NCI-H2107 (cell line): Measurements from ENCODE around the gene TUBA4A.

Experiments used
- DNase-seq: peaks from one replicate; lab custom pipeline; 2025; lab: John Stamatoyannopoulos, UW

TUBA4A gene

DNA sequence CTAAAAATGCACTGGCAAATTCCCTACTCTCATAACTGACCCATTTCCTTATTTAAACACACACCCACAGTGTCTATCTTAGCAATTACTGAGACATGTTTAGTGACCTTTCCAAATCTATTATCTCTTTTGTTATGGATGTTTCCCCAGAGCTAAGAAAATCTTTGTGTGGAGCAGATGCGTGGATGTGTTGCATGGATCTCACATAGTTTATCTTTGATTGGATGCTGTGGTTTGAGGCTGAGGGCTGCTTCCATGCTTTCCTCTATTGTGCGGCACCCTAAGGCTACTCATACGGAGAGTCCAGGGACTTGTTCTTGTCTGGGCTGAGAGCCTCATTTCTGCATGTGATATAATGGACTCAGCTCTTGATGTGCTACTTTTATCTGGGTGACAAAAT, 19.4 kb downstream of the TUBA4A start:
- DNase-seq: no peak

DNA sequence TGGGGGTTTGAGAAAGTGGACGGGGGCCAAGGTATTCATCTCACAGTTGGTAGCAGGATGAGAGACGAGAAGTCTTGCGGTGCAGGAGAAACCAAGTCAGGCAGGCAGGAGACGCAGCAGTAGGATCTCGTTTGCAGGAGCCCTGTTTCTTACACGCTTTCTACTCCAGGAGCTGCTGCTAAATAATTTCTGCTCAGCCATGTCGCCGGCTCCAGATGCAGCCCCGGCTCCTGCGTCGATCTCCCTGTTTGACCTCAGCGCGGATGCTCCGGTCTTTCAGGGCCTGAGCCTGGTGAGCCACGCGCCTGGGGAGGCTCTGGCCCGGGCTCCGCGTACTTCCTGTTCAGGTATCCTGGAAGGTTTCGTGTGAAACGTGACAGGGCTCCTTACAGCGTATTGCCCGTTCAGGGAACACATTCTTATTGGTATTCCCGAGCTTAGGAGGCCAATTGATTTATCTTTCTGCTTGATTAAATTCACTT, 23.6 kb downstream of the TUBA4A start:
- DNase-seq: no peak

DNA sequence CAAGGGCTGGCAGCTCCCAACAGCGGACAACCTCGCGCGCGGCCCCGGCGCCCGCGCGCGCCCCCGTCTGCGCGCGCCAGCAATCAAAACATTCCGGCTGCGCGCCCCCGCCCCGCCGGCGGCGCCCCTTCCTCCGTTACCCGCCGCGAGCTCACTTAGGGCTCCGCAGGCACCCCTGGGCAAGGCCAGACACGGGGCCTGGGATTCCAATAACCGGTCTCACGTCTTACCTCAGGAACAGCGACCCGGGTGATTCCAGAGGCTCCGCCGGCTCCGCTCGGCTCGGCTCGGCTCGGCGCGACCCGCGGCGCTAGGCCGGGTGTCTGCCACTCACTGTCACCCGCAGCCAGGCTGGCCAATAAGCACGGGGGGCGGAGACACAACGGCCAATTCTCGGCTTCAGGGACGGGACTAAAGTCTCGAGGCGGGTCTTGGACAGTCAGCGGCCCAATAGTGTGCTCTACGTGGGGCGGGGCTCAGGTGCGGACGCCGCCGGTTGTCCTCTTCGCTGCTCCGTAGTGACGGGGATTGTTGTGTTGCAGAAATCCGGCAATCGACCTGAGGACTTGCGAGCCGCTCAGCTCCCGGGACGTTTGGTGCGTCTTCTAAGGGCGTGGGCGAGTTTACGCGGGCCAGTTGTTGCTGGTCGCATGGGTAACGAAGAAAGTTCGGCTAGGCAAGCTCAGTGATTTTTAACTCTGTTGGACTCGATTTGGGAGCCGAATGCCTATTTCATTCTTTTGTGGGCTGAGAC, 24.2 kb downstream of the TUBA4A start, which contains the start of the genes ANKZF1 and ATG9A:
ANKZF1 (plus strand) TSS at position 502 of the 754 bp plus-strand sequence. CDS start 452 bp downstream, outside the sequence.
ATG9A (minus strand) TSS at position 332 of the 754 bp plus-strand sequence. CDS start 1,612 bp downstream, outside the sequence.
- DNase-seq: peak; percentile 95

DNA sequence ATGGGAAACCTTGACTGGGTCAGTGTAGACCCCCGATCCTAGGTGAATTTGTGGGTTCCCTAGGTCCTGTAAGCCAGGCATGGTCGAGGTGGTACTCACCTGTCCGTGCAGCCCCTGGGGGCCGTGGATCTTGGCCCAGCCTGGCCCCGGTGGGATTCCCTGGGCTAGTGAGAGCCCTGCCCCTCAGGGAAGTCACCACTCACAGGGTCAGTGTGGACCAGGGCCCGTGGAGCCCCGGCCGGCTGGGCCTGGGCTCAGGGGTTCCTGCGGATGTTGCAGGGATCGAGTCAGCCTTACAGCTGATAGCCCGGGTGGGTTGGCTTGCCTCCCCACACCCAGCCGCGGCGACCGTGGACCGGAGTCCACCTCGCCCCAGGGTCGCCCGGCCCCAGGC, 24.8 kb downstream of the TUBA4A start:
- no peak for DNase-seq

DNA sequence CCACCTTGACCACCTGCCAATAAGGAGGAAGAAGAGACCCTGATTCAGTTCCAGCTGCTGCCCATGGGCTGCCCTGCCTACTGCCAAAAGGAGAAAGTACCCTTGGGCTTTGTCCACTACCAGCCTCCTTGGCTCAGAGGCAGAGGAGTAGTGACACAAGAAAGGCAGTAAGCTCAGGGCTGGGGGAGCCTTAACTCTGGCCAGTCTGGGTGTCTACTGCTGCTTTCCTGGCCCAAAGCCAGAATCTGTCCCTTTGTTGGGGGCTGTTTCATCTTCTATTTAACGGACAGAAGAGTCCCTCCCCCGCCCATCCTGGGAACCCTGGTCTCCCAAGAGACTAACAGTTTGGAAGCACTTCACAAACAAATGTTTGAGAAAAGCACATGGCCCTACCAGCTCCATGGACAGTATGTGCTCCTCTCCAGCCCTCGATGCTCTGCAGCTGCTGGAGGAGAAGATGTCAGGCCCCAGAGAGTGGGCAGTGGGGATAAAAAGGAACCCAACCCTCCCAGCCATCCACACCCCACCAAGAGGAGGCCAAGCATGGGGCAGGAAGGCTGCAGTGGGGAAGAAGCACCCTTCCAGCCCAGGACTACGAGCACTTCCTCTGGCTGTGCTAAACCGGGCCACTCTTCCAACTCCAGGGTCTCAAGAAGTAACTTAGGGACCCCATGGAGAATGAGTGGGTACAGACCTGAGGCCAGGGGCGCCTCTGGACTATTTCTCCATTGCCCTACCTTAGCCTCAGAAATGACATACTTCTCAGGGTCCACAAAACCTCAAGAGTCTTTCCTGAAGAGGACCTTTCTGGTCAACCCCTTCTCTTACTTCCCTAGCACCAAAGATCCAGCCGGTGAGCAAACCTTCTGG, 25.4 kb downstream of the TUBA4A start:
- DNase-seq: no peak

DNA sequence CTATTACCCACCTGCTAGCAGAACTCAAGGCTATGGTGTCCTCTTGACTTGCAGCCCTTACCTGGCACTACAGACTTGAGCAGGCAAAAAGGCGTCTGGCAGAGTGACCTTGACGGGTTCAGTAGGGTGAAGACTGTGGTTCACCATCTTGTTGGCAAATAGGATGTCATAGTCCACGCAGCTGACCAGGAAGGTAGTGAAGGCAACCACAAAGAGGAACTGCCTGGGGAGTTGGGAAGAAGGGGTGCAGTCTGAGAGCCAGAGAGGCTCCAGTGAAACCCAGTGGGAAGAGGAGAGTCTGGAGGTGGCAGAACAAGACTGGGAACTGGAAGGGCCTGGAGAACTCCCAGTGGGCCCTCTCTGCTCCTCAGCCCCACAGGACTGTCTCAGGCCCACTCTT, 28.4 kb downstream of the TUBA4A start:
- DNase-seq: no peak

DNA sequence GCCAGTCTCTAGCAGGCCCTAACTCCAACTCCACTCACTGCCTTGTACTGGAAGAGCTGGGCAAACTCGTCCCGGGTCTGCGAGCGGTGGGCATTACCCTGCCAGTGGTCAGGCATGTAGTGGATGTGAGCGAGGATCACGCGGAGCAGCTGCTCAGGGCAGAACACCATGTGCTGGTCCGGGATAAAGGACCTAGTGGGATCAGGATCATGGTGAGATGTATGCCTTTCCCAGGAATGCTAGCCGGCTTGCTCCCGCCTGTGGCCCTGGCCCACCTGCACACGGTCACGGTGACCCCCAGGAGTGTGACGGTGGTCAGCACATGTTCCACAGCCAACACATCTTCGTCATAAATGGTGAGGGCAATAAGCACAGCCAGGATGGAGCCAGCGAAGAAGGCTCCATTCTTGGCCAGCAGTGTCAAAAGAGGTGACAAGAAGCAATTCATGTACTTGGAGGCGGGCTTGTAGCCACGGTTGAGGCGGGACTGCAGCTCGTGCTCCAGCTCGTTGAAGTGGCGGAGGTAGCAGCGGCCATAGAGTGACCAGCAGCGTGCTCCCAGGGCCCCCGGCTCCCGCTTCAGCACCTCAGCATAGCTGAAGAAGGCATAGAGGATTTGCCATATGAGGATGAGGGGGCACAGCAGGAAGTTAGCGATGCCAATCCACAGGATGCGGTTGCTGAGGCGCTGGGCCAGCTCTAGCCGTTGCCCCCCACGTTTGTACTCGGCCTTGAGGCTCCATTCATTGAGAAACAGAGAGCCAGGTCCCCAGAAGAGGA, 29.7 kb downstream of the TUBA4A start:
- no peak for DNase-seq

DNA sequence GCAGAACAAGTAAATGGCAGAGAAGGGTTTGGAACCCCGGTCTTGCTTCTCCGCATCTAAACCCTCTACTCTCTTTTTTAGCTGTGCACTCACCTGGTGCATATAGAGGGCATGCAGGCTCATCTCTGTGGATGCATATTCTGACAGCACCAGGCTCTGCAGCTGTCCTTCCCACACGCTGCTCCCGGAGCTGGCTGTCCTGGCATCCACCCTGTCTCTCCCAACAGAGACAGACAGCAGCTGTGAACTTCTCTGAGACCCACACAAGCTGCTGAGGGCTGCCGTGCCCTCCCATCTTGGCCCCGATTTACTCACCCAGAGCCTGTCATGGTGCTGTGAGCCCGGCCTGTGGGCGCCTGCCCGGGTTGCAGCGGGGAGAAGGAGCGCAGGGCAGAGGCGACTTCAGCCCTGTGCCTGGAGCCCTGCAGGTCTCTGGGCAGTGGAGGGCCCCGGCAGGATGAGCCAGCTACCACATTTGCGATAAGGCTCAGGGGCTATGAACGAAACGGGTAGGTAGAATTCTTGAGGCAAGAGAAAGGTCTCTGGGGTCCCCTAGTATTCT, 31.7 kb downstream of the TUBA4A start:
- DNase-seq: no peak

DNA sequence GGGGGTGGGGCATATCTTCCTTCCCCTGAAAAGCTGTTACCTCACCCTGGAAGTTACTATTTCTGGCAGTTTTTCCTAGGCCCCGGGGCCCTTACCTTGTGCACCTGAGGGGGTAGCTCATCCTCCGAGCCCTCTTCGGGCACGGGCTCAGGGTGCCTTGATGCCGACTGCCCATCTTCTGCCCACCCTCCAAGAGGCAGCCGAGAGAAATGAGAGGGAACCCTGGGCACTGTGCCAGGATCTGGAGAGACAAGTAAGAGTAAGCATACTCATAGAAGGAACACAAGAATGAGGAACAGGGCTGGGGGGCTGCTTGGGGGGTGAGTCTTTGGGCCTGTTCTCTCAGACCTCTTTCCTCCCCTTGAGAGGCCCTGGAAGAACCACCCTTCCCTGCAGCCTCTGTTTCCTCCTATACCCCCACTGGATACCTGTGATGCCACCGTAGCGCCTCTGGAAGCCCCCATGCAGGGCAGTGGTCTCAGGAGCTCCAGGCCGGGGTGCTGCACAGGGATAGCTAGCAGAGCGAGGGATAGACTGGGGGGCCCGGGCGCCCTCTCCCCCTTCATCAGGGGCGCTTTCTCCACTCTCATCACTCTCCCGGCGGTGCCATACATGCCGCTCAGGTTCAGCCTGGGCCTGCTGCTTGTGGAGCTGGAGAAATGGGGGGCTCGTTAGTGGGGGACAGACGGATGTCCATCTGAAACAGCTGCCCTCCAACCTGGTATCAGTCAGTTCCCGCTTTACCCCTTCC, 32.9 kb downstream of the TUBA4A start:
- DNase-seq: no peak

DNA sequence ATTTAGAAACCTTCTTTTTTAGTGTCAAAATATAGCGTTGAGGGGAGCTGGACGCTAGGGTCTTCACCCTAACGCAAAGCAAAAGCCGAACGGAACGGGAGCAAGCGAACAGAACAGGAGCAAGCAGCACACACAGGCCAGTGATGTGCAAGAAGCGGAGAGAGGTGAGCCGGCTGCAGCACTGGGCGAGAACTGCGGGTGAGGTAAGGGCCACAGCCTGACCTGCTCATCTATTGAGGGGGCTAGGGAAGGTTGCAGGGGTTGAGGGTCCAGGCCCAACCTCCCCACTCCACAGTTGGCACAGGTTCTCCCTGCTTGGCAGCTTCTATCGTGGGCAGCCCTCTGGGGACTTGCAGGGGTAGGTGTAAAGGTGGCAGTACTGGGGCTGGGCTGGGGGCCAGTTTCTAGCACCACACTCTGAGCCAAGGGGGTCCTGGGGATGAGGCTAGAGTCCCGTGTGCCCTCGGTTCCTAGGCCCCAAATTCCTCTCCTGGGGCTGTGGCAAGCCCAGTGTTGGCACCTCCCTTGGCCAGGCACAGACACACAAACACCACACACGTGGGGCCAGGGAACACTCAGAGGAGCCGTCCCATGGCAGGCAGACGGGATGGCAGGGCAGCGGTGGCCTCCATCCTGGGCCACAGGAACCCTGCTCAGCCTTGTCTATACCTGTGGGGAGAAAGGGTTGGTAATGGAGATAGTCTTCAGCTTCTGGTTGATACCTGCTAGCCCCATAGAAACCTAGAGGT, 33.8 kb downstream of the TUBA4A start:
- DNase-seq: no peak

DNA sequence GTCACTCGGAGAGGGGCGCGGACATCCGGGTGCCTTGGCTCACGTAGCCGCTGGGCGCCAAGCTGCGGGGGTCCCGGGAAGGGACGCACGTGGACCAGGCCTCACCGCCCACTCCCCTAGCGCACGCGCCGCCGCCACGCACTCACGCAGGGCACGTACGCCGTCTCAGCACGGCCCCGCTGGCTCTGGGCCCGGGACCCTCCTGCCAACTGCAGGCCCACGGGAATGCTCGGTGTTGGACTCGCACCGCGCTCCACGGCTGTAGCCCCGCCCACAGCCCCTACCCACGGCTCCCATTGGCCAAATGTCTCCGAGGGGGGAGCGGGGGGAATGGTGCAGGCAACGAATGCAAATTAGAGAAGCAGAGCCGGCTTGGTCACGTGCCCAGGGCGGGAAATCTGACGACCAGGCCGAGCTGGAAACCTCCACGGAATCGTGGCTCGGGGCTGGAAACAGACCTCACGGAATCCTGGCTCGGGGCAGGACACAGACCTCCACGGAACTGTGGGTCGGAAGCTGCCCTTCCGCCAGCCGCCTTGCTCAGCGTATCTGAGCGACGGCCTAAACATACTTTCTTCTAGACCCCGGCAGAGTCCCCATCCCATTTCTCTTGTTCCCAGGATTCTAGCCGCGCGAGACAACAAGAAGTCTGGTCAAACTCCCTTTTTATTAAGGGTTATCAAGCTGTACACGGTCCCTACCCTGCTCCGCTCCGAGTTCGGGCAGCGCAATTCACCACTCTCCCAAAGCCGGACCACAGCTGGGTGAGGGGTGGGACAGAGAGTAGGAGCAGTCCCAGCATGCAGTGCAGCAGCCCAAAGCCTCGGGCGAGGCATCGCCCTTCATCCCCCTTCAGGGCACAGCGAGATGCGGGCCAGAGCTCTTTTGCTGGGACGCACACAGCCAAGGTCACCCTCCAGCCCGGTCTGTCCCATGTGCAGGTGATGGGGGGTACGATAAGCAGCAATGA, 34.7 kb downstream of the TUBA4A start, which contains the start of gene ABCB6:
ABCB6 (minus strand) TSS at position 227 of the 970 bp plus-strand sequence. CDS start 285 bp downstream, outside the sequence.
- DNase-seq: peak; percentile 81

DNA sequence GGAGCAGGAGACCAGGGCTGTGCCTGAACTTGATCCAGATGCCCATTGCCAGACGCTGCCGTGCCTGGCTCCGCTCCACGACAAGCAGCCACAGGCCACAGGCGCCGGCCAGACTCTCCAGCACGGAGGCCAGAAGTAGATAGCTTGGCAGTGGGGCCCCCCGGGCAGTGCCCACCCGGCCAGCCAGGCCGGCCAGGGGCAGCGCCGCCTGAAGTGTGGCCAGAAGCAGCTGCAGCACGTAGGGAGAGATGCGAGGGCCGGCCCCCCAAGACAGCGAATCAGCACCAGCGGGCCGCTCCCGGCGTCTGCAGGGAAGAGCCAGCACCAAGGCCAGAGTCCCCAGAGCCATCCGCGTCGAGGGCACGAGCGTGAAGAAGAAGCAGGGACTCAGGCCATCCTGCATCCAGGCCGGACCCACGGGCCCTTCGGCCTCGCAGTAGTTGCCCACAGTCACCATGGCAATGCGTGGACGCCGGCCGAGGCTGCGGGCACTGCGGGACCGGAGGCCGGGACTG, 35.4 kb downstream of the TUBA4A start:
- no peak for DNase-seq

DNA sequence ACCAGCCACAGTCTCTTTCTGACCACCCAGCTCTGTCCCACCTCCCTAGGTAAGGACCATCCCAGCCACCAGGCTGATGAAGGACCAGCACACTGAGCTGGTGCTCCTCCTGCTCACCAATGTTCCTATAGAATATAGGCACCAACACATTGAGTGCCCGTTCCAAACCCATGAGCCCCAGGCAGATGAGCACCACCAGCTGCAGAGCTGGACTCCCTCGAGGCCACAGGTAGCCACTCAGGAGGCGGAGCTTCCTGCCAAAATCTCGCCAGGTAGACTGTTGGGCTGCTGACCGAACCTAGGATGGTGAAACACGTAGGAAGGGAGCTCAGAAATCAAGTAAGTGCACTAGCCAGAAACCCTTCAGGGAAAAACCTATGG, 37.2 kb downstream of the TUBA4A start:
- DNase-seq: no peak

DNA sequence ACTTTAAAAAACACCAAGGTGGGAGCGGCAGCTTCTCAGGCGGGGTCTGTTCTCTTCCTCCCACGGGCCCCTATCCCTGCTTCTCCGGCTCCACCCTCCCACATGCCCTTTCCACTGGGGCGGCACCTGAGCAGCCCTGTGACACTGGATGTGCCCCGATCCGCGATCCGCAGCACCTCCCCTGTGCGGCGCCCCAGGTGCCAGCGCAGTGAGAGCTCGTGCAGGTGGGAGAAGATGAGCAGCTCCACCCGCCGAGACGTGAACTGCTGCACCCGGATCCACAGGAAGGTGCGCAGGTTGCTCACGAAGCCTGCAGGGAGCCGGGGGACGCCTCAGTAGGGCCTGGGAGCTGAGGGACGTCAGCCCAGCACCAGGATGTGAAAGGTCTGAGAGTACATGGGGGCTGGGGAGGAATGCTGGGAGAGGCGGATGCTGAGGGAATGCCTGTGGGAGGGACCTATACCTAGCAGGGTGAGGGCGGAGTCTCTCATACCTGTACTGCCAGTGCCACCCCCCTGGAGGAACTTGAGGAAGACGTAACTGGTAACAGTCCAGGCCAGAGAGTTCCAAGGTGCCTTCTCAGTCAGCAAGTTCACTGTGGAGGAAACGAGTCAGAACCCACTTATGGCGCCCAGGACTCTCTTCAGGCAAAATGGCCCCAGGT, 37.7 kb downstream of the TUBA4A start:
- DNase-seq: no peak

DNA sequence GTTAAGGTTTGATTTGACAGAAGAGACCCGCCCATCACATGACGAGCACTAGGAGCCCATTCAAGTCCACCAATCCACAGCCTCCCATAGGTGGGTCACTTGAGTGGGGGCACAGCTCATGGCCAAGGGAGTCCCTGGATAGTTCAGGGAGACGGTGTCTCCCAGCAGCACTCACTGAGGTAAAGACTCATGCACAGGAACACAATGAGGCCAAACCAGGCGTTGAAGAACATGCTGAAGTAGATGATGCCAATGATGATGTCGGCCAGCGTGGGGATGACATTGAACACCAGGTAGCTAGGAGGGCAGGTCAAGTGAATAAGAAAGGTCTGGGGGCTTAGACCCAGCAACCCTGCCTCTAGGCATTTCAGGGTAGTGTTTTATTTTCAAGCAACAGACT, 38.9 kb downstream of the TUBA4A start:
- DNase-seq: no peak

DNA sequence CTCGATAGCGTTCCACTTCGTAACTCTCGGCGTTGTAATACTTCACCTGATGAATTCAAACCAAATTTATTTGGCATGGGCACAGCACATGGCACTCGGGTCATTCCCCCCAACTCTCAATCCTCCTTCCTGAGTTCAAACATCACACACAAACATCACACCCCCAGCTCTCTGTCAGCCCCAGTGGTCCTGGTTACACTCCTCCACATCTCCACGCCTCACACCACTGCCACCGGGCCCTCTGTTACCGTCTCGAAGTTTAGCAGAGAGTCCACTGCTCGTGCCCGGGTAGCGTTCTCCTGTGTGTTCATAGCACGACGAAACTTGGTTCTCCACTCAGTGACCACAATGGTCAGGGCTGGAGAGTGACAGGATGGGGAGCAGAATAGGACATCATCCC, 39.6 kb downstream of the TUBA4A start:
- no peak for DNase-seq

DNA sequence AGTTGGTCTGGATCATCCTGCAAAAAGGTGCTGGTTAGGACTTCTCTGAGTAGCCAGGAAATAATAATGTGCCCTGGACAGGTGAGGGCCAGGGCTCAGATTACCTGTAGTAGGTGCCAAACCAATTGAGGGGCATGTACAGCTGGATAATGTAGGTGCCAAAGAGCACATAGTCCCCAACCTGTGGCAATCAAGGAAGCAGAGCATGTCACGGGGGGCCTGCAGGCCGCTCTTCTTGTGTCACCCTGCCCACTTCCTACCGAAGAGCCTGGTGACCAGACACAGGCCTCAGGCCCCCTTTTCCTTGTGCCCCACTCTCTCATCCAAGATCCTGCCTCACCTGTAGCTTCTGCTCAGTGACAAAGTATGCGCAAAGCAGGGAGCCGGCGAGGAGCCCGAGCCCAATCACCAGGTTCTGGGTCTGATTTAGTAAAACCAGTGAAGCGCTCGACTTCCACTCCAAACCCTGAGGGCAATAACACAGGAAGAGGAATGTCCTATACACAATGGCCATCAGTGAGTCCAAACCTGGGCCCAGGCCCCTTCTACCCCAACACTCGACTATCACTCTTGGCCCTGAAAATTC, 40.1 kb downstream of the TUBA4A start:
- DNase-seq: no peak

DNA sequence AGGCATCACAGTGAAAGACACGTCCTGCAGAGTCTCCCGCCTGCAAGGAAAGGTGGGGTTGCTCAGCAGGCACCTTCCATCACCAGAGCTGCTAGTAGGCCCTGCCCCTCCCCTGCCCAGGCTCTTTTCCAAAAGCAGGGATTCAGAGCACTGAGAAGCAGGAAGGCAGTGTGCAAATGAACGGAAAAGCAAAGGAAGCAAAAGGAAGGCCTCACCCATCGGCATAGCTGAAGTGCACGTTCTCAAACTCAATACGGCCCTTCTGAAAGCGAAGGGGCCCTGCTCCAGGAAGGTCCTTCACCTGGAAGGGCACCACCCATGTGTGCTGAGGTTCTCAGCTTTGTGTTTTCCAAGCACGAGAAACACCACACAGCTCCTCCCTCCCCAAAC, 40.7 kb downstream of the TUBA4A start:
- DNase-seq: no peak
